Osteoblast (primary cell): ENCODE data around the gene COL6A1. TPM values are rescaled to one million over a fixed set of nuclear protein-coding genes. Genes with fewer than 3 reads are reported as not detected.

ENCODE experiments used
- DNase-seq: peaks from one replicate; pipeline ENCODE4 v3.0.0; 2011; ENCODE audit warnings: low spot score, mixed read lengths; ENCODE audit not compliant: insufficient read length; ENCODE audit errors: missing footprints
- H2AFZ ChIP-seq: 2 replicates; pipeline ENCODE4 v1.6.0; 2011; ENCODE audit warnings: mild to moderate bottlenecking, low read length
- H3K27ac ChIP-seq: 2 replicates; pipeline ENCODE4 v1.5.1; 2011; ENCODE audit warnings: mild to moderate bottlenecking, low read depth, low read length, moderate library complexity
- H3K27me3 ChIP-seq: 2 replicates; pipeline ENCODE4 v1.6.0; 2012; ENCODE audit warnings: mild to moderate bottlenecking, control low read depth, inconsistent platforms, low read length, moderate library complexity; ENCODE audit not compliant: insufficient read depth
- H3K36me3 ChIP-seq: 2 replicates; pipeline ENCODE4 v1.5.1; 2011; ENCODE audit warnings: mild to moderate bottlenecking, low read length, control low read depth, moderate library complexity; ENCODE audit not compliant: insufficient read depth
- H3K4me1 ChIP-seq: 2 replicates; pipeline ENCODE4 v1.5.1; 2011; ENCODE audit warnings: mild to moderate bottlenecking, low read length, control low read depth, moderate library complexity; ENCODE audit not compliant: insufficient read depth
- H3K4me2 ChIP-seq: 2 replicates; pipeline ENCODE4 v1.6.0; 2011; ENCODE audit warnings: mild to moderate bottlenecking, low read length; ENCODE audit not compliant: insufficient read depth
- H3K4me3 ChIP-seq: fragments of 200-600 bp; sonication (generic); 3 replicates; pipeline ENCODE4 v1.5.1; 2012; ENCODE audit warnings: mild to moderate bottlenecking, low read length, inconsistent platforms; ENCODE audit not compliant: insufficient read depth
- H3K79me2 ChIP-seq: 2 replicates; pipeline ENCODE4 v1.6.0; 2012; ENCODE audit warnings: mild to moderate bottlenecking, low read length, control low read depth, inconsistent platforms; ENCODE audit not compliant: insufficient read depth
- H3K9me3 ChIP-seq: 2 replicates; pipeline ENCODE4 v1.5.1; 2011; ENCODE audit warnings: low read depth, low read length, control low read depth
- H4K20me1 ChIP-seq: 2 replicates; pipeline ENCODE4 v1.6.0; 2012; ENCODE audit warnings: mild to moderate bottlenecking, low read length, control low read depth; ENCODE audit not compliant: insufficient read depth
- CTCF ChIP-seq: IDR thresholded peaks from 2 replicates; pipeline ENCODE4 v1.5.1; 2011; ENCODE audit warnings: mild to moderate bottlenecking, low read depth, low read length, moderate library complexity; ENCODE audit errors: extremely low read depth
- total RNA-seq: library from RNA; depleted of rRNA; stranded (reverse); fragments of >200 nt; gene quantifications from 2 replicates; pipeline ENCODE4 v1.2.3, GENCODE V29; 2012

COL6A1 gene
- total RNA-seq, 1 donor, result 1,612 TPM

GRCh38 chr21:46050668-46051378, 69.3 kb downstream of the COL6A1 start:
- Histone ChIP-seq H3K27me3 (no peaks in the 10 kb centered on the region), H3K4me1 (peaks cover 34% of the 10 kb centered on the region), H3K9me3 (no peaks in the 10 kb centered on the region), H4K20me1 (no peaks in the 10 kb centered on the region), H3K36me3 (no peaks in the 10 kb centered on the region), H3K4me2 (no peak overlapping the region), H3K4me3 (no peak overlapping the region), H3K79me2 (no peaks in the 10 kb centered on the region), H2AFZ (no peak overlapping the region), H3K27ac (peak overlapping the region; percentile 99)
- peak; percentile 69 for DNase-seq
- no peak for TF ChIP-seq CTCF

DNA sequence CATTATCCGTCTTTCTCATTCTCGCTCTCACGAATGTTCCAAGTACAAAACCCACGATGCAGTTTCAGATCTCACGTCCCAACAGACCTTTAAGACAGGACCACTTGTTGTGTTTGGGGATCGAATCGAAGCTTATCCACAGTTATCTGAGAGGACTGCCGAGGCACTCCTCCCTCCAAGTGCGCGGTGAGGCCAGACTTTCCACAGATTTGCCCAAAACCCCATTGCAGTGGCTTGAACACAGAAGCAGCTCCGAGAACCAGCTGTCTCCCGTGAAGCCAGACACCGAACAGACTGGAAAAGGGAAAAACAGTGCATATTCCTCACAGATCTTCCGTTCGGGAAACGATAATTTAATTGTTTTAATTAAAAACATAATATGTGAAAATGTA, 69.8 kb downstream of the COL6A1 start:
- H3K27me3 ChIP-seq, result no peaks in the 10 kb centered on the region
- no peaks in the 10 kb centered on the region for H3K36me3 ChIP-seq
- no peak for DNase-seq
- no peak overlapping the region for H3K4me3 ChIP-seq
- H3K4me1 ChIP-seq, result peaks cover 39% of the 10 kb centered on the region
- H3K9me3 ChIP-seq, result no peaks in the 10 kb centered on the region
- H3K79me2 ChIP-seq, result no peaks in the 10 kb centered on the region
- peak overlapping the region; percentile 91 for H3K27ac ChIP-seq
- TF ChIP-seq CTCF, result no peak
- H3K4me2 ChIP-seq, result no peak overlapping the region
- H2AFZ ChIP-seq, result no peak overlapping the region
- H4K20me1 ChIP-seq, result no peaks in the 10 kb centered on the region

- H3K79me2 ChIP-seq, result no peaks in the 10 kb centered on the region
- peak overlapping the region; percentile 91 for H3K27ac ChIP-seq
- no peak overlapping the region for H3K4me2 ChIP-seq
- no peak for TF ChIP-seq CTCF
- no peak overlapping the region for H2AFZ ChIP-seq
- H4K20me1 ChIP-seq, result no peaks in the 10 kb centered on the region
- peaks cover 45% of the 10 kb centered on the region for H3K4me1 ChIP-seq
- no peaks in the 10 kb centered on the region for H3K9me3 ChIP-seq
- H3K27me3 ChIP-seq, result no peaks in the 10 kb centered on the region
- H3K36me3 ChIP-seq, result no peaks in the 10 kb centered on the region
- peak; percentile 49 for DNase-seq
- no peak overlapping the region for H3K4me3 ChIP-seq
These were observed 70.5 kb downstream of the COL6A1 start for GRCh38 chr21:46051821-46052675.
